Mucosa of gallbladder (tissue), 1 donor: ENCODE measurements around the gene IKZF5. TPM values are rescaled to one million over a fixed set of nuclear protein-coding genes. Genes with fewer than 3 reads are reported as not detected.

Experiments used
- DNase-seq: peaks from one replicate; pipeline ENCODE4 v3.0.0-alpha.2; 2020; ENCODE audit warnings: low spot score
- total RNA-seq: library from RNA; stranded (reverse); gene quantifications from one replicate; pipeline ENCODE4 v1.2.1, GENCODE V29; 2021
- donor health status: DM: no; HTN: no; CAD: no.

The IKZF5 gene
- total RNA-seq, 1 donor from 2014 or later: 15.3 TPM

GRCh38 chr10:123016228-123016627, 7.6 kb upstream of the IKZF5 start:
- DNase-seq: no peak

- DNase-seq: no peak
Observed at GRCh38 chr10:123014772-123015171, 6.2 kb upstream of the IKZF5 start.

- no peak for DNase-seq
Observed at GRCh38 chr10:123013456-123014419, 5.1 kb upstream of the IKZF5 start.

- DNase-seq: no peak
Observed at GRCh38 chr10:123011987-123012386, 3.4 kb upstream of the IKZF5 start.

GRCh38 chr10:123009105-123009820, 668 bp upstream of the IKZF5 start:
- peak; percentile 11 for DNase-seq

- DNase-seq: peak; percentile 25
Observed at GRCh38 chr10:123007558-123008354, 839 bp downstream of the IKZF5 start.

GRCh38 chr10:123004298-123004697, 4.3 kb downstream of the IKZF5 start:
- DNase-seq: no peak

GRCh38 chr10:123001370-123001769, 7.2 kb downstream of the IKZF5 start:
- no peak for DNase-seq

GRCh38 chr10:123000155-123000554, 8.4 kb downstream of the IKZF5 start:
- no peak for DNase-seq

- no peak for DNase-seq
Observed at GRCh38 chr10:122999347-122999746, 9.2 kb downstream of the IKZF5 start.

- DNase-seq: no peak
Observed at GRCh38 chr10:122998934-122999333, 9.7 kb downstream of the IKZF5 start.

- DNase-seq: no peak
Observed at GRCh38 chr10:122998360-122998917, 10.2 kb downstream of the IKZF5 start.

- DNase-seq: no peak
Observed at GRCh38 chr10:122997864-122998263, 10.7 kb downstream of the IKZF5 start.

GRCh38 chr10:122995936-122996335, 12.7 kb downstream of the IKZF5 start:
- DNase-seq: no peak

GRCh38 chr10:122993797-122994336, 14.7 kb downstream of the IKZF5 start:
- no peak for DNase-seq

GRCh38 chr10:122992031-122992585, 16.5 kb downstream of the IKZF5 start:
- no peak for DNase-seq

GRCh38 chr10:122990278-122990677, 18.3 kb downstream of the IKZF5 start:
- DNase-seq: no peak

- DNase-seq: no peak
Observed at GRCh38 chr10:122988501-122988900, 20.1 kb downstream of the IKZF5 start.

- no peak for DNase-seq
Observed at GRCh38 chr10:122986335-122986734, 22.3 kb downstream of the IKZF5 start.

- DNase-seq: no peak
Observed at GRCh38 chr10:122984708-122985107, 23.9 kb downstream of the IKZF5 start.

- DNase-seq: no peak
Observed at GRCh38 chr10:122983898-122984297, 24.7 kb downstream of the IKZF5 start.
